HG03575 (cell line): ENCODE data around the gene HK2.
"Not testable (repeated sequence)": the region's sequence is repeated elsewhere in the genome, so short reads cannot be mapped to it uniquely, and the experiment has no call there.

ENCODE experiments used
- ATAC-seq: cut with Tn5 transposase; IDR thresholded peaks from one replicate; pipeline ENCODE4 v1.9.1; 2021; ENCODE audit not compliant: unreplicated experiment, insufficient number of reproducible peaks, low FRiP score; ENCODE audit errors: extremely low read depth

HK2 gene

GRCh38 chr2:74887960-74888700 lies 54.2 kb downstream of the HK2 start:
- ATAC-seq = no peak

DNA sequence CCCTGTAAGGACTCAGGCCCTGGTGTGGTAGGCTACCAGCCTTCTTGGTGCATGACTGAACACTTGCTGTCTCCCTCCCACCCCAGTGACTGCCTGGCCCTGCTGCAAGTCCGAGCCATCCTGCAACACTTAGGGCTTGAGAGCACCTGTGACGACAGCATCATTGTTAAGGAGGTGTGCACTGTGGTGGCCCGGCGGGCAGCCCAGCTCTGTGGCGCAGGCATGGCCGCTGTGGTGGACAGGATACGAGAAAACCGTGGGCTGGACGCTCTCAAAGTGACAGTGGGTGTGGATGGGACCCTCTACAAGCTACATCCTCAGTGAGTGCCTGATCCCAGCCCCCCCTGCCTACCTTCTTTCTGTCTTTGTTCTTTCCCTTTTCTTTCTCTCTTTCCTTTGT lies 55.2 kb downstream of the HK2 start:
- no peak for ATAC-seq

DNA sequence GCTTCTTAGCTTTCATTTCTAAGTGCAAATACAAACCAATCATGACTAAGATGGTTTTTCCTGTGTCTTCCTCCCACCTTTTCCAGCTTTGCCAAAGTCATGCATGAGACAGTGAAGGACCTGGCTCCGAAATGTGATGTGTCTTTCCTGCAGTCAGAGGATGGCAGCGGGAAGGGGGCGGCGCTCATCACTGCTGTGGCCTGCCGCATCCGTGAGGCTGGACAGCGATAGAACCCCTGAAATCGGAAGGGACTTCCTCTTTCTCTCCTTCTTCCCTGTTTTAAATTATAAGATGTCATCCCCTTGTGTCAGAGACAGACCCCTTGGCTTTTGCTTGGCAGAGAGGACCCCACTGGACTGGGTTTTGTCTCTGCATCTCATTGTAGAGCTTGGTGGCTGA lies 56.8 kb downstream of the HK2 start:
- no peak for ATAC-seq

- ATAC-seq = no peak
Measured at GRCh38 chr2:74891136-74891764, 57.3 kb downstream of the HK2 start.

- ATAC-seq = not testable (repeated sequence)
Measured at GRCh38 chr2:74891816-74892215, 57.9 kb downstream of the HK2 start.

DNA sequence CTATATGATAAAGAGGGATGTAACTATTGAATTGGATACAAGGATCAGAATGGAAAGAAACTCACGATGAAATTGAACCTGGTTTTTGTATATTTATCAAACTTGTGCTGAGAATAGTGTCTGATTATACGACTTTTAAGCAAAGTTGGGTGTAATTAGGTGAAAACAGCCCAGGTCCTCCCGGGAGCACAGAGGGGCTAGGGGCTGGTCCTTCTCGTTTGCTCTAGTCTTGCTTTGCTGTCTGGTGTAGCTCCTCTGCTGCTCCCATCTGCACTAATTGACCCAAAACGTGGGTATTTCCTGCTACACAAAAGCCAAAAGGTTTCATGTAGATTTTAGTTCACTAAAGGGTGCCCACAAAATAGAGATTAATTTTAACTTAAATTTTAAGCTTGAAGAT lies 58.7 kb downstream of the HK2 start:
- no peak for ATAC-seq

DNA sequence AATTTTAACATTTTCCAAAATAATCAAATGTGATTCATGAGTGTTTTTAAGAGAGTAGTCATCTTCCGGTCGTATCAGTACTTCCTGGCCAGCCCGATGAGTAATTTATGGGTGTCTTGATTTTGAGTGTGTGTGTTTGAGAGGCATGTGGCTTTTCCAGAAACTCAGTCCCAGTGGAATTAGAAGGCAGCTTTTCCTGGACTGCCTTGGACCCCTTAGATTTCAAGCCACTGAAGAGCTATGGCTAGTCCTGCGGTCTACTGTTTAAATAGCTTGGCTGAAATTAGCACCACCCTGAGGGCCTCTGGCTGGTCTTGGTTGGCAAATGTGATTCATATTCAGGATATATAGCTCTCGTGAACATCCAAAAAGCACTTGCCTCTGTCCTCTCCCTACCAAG lies 59.4 kb downstream of the HK2 start:
- no peak for ATAC-seq

DNA sequence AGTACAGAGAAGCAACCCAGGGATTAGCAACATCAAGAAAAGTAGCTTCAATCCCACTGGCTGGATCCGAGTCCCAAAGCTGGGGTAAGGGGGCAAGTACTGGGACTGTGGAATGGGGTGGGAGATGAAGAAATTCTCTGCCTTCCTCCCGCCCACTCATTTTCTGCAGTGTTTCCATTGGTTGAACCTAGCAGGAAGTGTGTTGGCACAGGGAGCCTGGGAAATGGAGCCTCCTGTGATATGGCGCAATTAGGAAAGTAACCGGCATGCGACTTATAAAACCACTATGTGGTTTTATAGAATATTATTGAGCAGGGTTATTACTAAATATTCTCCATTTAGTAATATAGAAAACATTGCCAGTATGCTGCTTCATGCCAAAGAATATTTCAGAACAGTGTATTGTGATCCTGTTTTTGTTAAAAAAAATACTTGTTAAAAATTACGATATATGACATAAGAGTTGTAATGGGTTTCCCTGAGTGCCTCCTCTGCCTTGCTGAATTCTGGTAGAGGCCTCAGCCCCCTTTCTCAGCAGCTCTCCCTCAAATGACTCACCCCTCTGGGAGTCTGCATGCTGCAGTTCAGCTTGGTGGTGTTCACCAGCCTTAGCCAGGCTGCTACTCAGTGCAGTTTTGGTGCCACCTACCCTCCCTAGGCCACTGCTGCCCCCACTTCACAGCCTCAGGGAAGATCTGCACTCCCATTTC lies 60.5 kb downstream of the HK2 start:
- ATAC-seq = no peak

DNA sequence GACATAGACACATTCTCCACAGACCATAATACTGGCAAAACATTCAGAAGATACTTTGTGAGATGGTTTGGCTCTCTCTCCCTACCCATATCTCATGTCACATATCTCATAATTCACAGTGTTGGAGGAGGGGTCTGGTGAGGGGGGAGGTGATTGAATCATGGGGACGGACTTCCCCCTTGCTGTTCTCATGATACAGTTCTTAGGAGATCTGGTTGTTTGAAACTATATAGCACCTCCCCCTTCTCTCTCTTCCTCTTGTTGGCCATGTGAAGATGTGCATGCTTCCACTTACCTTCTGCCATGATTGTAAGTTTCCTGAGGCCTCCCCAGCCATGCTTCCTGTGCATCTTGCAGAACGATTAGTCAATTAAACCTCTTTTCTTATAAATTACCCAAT lies 61.1 kb downstream of the HK2 start:
- ATAC-seq = no peak

GRCh38 chr2:74896232-74896631 lies 62.3 kb downstream of the HK2 start:
- no peak for ATAC-seq

DNA sequence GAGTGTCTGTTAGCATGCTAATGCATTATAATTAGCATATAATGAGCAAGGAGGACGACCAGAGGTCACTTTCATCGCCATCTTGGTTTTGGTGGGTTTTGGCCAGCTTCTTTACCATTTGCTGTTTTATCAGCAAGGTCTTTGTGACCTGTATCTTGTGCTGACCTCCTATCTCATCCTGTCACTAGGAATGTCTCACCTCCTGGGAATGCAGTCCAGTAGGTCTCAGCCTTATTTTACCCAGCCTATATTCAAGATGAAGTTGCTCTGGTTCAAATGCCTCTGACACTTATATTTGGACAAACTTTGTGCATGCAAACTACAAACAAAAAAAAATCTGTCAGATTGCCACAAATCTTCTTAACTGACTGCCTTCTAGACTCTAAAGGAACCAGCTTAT lies 66.3 kb downstream of the HK2 start:
- not testable (repeated sequence) for ATAC-seq

DNA sequence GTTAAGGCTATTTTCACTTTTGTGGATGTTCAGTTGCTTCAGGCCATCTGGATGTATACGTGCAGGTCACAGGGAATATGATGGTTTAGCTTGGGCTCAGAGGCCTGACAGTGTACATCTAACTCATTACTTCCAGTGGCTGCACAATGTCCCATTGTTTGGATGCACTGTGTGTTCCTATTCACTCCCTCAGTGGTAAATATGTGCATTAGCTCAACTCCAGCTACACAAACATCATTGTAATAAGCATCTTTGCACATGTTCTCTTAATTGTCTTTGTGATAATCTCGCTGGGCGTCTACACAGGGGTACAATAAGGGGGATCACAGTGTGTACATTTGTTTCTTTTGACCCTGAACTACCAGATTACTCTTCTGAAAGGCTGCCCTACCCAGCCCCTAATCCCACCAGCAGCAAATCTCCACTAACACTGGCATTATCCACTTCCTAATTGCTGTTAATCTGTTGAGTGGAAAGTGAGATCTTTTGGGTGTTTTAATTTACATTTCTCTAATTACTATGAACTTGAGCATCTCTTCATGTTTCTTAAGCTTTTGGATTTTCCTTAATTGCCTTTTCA lies 68.4 kb downstream of the HK2 start:
- ATAC-seq = no peak

DNA sequence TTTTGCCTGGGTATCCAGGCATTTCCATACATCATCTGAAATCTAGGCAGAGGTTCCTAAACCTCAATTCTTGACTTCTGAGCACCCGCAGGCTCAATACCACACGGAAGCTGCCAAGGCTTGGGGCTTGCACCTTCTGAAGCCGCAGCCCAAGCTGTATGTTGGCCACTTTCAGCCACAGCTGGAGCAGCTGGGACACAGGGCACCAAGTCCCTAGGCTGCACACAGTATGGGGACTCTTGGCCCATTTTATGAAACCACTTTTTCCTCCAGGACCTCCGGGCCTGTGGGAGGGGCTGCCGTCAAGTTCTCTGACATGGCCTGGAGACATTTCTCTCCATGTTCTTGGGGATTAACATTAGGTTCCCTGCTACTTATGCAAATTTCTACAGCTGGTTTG lies 72.5 kb downstream of the HK2 start:
- no peak for ATAC-seq

GRCh38 chr2:74907560-74907959 lies 73.6 kb downstream of the HK2 start:
- ATAC-seq = not testable (repeated sequence)

GRCh38 chr2:74908748-74909444 lies 75.0 kb downstream of the HK2 start:
- ATAC-seq = no peak

GRCh38 chr2:74910245-74910644 lies 76.3 kb downstream of the HK2 start:
- ATAC-seq = no peak

GRCh38 chr2:74911061-74911460 lies 77.1 kb downstream of the HK2 start:
- ATAC-seq = no peak

GRCh38 chr2:74915743-74916142 lies 81.8 kb downstream of the HK2 start:
- no peak for ATAC-seq

GRCh38 chr2:74916394-74916793 lies 82.5 kb downstream of the HK2 start:
- no peak for ATAC-seq
